HepG2 (cell line): ENCODE results near the gene ZNF302. TPM values are rescaled to one million over a fixed set of nuclear protein-coding genes. Genes with fewer than 3 reads are reported as not detected.
A peak's percentile ranks its signal among the peaks of the same experiment; 100 is the strongest.

Experiments used
- ATF1 ChIP-seq: IDR thresholded peaks from 2 replicates; pipeline ENCODE4 v1.6.1; 2016; ENCODE audit warnings: mild to moderate bottlenecking, control low read depth
- BORCS8-MEF2B ChIP-seq: sonication (generic); formaldehyde crosslinking; IDR thresholded peaks from 2 replicates; pipeline ENCODE4 v1.8.0; 2022; ENCODE audit warnings: mild to moderate bottlenecking, missing genetic modification reagents
- DMAP1 ChIP-seq: IDR thresholded peaks from 2 replicates; pipeline ENCODE4 v1.6.1; 2016
- ELF1 ChIP-seq: sonication (generic); formaldehyde crosslinking; IDR thresholded peaks from 2 replicates; pipeline ENCODE4 v1.4.0; 2020; ENCODE audit warnings: missing genetic modification reagents
- EP300 ChIP-seq, 3 experiments: sonication (generic) in 1 of 3; formaldehyde crosslinking in 1 of 3; IDR thresholded peaks; 2 replicates each; pipeline versions ENCODE4 v1.5.1 to v1.6.1; 2011 to 2020; ENCODE audit warnings: low read depth in 2 of 3, low read length in 2 of 3, borderline replicate concordance in 1 of 3, improper control_type of control experiment in 1 of 3, mild to moderate bottlenecking in 1 of 3, missing genetic modification reagents in 1 of 3, moderate library complexity in 1 of 3
- ESRRA ChIP-seq: sonication (generic); formaldehyde crosslinking; IDR thresholded peaks from 2 replicates; pipeline ENCODE4 v1.5.1; 2020; ENCODE audit warnings: mild to moderate bottlenecking, low read depth, missing genetic modification reagents
- FLYWCH1 ChIP-seq: sonication (generic); formaldehyde crosslinking; IDR thresholded peaks from 2 replicates; pipeline ENCODE4 v1.8.1; 2023; ENCODE audit warnings: mild to moderate bottlenecking, missing genetic modification reagents
- FOXA1 ChIP-seq, 2 experiments: fragments of 450-650 bp in 1 of 2; sonication (generic) in 1 of 2; formaldehyde crosslinking in 1 of 2; IDR thresholded peaks; 2 replicates each; pipeline versions ENCODE4 v1.4.0 to v1.6.1; 2016 to 2020; ENCODE audit warnings: missing genetic modification reagents in 1 of 2
- FOXJ3 ChIP-seq: sonication (generic); formaldehyde crosslinking; IDR thresholded peaks from 2 replicates; pipeline ENCODE4 v1.4.0; 2020; ENCODE audit warnings: missing genetic modification reagents, mild to moderate bottlenecking, borderline replicate concordance
- HNF4A ChIP-seq: sonication (generic); formaldehyde crosslinking; IDR thresholded peaks from 2 replicates; pipeline ENCODE4 v1.4.0; 2020; ENCODE audit warnings: missing genetic modification reagents
- KDM6A ChIP-seq: IDR thresholded peaks from 2 replicates; pipeline ENCODE4 v1.6.1; 2016; ENCODE audit warnings: low read depth
- KLF13 ChIP-seq: sonication (generic); formaldehyde crosslinking; IDR thresholded peaks from 2 replicates; pipeline ENCODE4 v1.4.0; 2020; ENCODE audit warnings: mild to moderate bottlenecking, missing genetic modification reagents
- MED1 ChIP-seq: sonication (generic); formaldehyde crosslinking; IDR thresholded peaks from 2 replicates; pipeline ENCODE4 v1.4.0; 2020; ENCODE audit warnings: missing genetic modification reagents
- MIER2 ChIP-seq: IDR thresholded peaks from 2 replicates; pipeline ENCODE4 v1.6.1; 2016; ENCODE audit warnings: missing biosample characterization, missing genetic modification reagents
- MZF1 ChIP-seq: sonication (generic); formaldehyde crosslinking; IDR thresholded peaks from 2 replicates; pipeline ENCODE4 v1.8.1; 2023; ENCODE audit warnings: mild to moderate bottlenecking, missing genetic modification reagents, borderline replicate concordance
- NFATC3 ChIP-seq: sonication (generic); formaldehyde crosslinking; IDR thresholded peaks from 2 replicates; pipeline ENCODE4 v1.5.1; 2020; ENCODE audit warnings: mild to moderate bottlenecking, missing genetic modification reagents
- PAF1 ChIP-seq: IDR thresholded peaks from 2 replicates; pipeline ENCODE4 v1.6.1; 2016; ENCODE audit warnings: missing genetic modification reagents, missing compliant biosample characterization
- POGZ ChIP-seq: sonication (generic); formaldehyde crosslinking; IDR thresholded peaks from 2 replicates; pipeline ENCODE4 v1.4.0; 2020; ENCODE audit warnings: mild to moderate bottlenecking, missing genetic modification reagents
- PPARG ChIP-seq: conservative IDR thresholded peaks from 2 replicates; pipeline ENCODE4 v1.6.1; 2016; ENCODE audit warnings: missing biosample characterization, missing genetic modification reagents
- SIX1 ChIP-seq: sonication (generic); formaldehyde crosslinking; IDR thresholded peaks from 2 replicates; pipeline ENCODE4 v1.4.0; 2020; ENCODE audit warnings: missing genetic modification reagents, borderline replicate concordance
- SP5 ChIP-seq: IDR thresholded peaks from 2 replicates; pipeline ENCODE4 v1.6.1; 2016; ENCODE audit warnings: low read depth, borderline replicate concordance
- TCF7 ChIP-seq: sonication (generic); IDR thresholded peaks from 2 replicates; pipeline ENCODE4 v1.6.1; 2016; ENCODE audit warnings: antibody characterized with exemption, low read depth
- TRIM24 ChIP-seq: sonication (generic); formaldehyde crosslinking; IDR thresholded peaks from 2 replicates; pipeline ENCODE4 v1.8.0; 2022; ENCODE audit warnings: mild to moderate bottlenecking, missing genetic modification reagents
- ZBTB20 ChIP-seq: sonication (generic); formaldehyde crosslinking; IDR thresholded peaks from 2 replicates; pipeline ENCODE4 v1.8.1; 2023; ENCODE audit warnings: missing genetic modification reagents, low read depth, mild to moderate bottlenecking, borderline replicate concordance
- ZFX ChIP-seq: sonication (generic); formaldehyde crosslinking; IDR thresholded peaks from 2 replicates; pipeline ENCODE4 v1.4.0; 2020; ENCODE audit warnings: mild to moderate bottlenecking, low read depth, missing genetic modification reagents, moderate library complexity
- ZMAT3 ChIP-seq: sonication (generic); formaldehyde crosslinking; conservative IDR thresholded peaks from 2 replicates; pipeline ENCODE4 v1.7.0; 2021; ENCODE audit warnings: missing genetic modification reagents
- ZNF329 ChIP-seq: sonication (generic); formaldehyde crosslinking; IDR thresholded peaks from 2 replicates; pipeline ENCODE4 v1.9.0; 2021; ENCODE audit warnings: low read depth, mild to moderate bottlenecking, missing genetic modification reagents
- ZNF607 ChIP-seq: sonication (generic); formaldehyde crosslinking; IDR thresholded peaks from 2 replicates; pipeline ENCODE4 v1.5.1; 2020; ENCODE audit warnings: missing genetic modification reagents, mild to moderate bottlenecking, borderline replicate concordance
- ZNF766 ChIP-seq: sonication (generic); formaldehyde crosslinking; IDR thresholded peaks from 2 replicates; pipeline ENCODE4 v1.5.0; 2020; ENCODE audit warnings: missing genetic modification reagents, borderline replicate concordance
- polyA plus RNA-seq, 8 experiments: library from polyadenylated mRNA; depleted of rRNA in 3 of 8; stranded (reverse) in 7 of 8; unstranded in 1 of 8; fragments of >200 nt; fragmentation: Illumina TruSeq in 4 of 8; extraction: Trizol in 4 of 8; gene quantifications; 2 replicates each; pipeline versions ENCODE4 v1.2.1 to v1.2.3, GENCODE V29; 2011 to 2016; ENCODE audit warnings: low read depth in 4 of 8, missing spikeins in 1 of 8, mixed read lengths in 1 of 8; ENCODE audit not compliant: insufficient read depth in 1 of 8
- total RNA-seq, 5 experiments: library from RNA; depleted of rRNA; stranded (reverse); fragments of >200 nt; fragmentation: Illumina TruSeq; extraction: Trizol; gene quantifications; 2 replicates each; pipeline ENCODE4 v1.2.3, GENCODE V29; 2016; ENCODE audit warnings: low read depth in 1 of 5
- TF ChIP-seq, protein P1 (sequence below): IDR thresholded peaks from 2 replicates; pipeline ENCODE4 v1.6.1; 2012; ENCODE audit warnings: low read depth, low read length, improper control_type of control experiment
- TF ChIP-seq, protein P2 (sequence below): sonication (generic); formaldehyde crosslinking; IDR thresholded peaks from 2 replicates; pipeline ENCODE4 v1.5.0; 2020; ENCODE audit warnings: mild to moderate bottlenecking, missing genetic modification reagents

ZNF302 gene
- total and polyA plus RNA-seq, 2 of the 13 experiments (the other 11 are each of a cell fraction or from before 2014, with no cell fraction given) = not detected

DNA sequence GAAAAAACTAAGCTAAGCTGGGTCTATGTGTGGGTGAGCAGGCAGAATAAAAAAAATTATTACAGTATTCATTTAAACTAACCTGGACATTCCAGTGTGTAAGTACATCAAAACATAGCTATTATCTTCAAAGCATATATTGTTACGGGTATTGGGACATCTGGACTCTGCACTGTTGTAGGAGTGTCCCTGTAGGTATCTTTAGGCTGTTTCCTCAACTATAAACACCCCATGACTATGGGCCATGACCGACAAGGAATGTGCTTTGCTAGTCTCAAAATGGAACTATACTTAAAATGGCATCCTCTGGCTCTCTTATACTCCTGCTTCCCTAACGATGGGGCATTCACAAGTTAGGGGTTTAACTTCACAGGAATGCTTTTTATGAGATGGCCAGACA lies 3.9 kb upstream of the ZNF302 start (continued):
- TF ChIP-seq EP300 (IDR thresholded peaks at IDR 0.05; ENCODE audit: low read depth in 2 of 2, low read length in 2 of 2) = peak in 1 of 2 experiments; percentile 84; a peak in 2 of 4 replicates
- peak; percentile 76 for TF ChIP-seq EP300 (CRISPR knock-in tag; IDR thresholded peaks at IDR 0.05; ENCODE audit: borderline replicate concordance)
- TF ChIP-seq SIX1 (CRISPR knock-in tag) = peak; percentile 93; the same call in 1 of the 2 replicates
- TF ChIP-seq FLYWCH1 (CRISPR knock-in tag) = no peak
- TF ChIP-seq MED1 (CRISPR knock-in tag) = peak; percentile 77
- no peak for TF ChIP-seq BORCS8-MEF2B (CRISPR knock-in tag)
- peak; percentile 34; the same call in 1 of the 2 replicates for TF ChIP-seq ATF1 (CRISPR knock-in tag)
- TF ChIP-seq KLF13 (CRISPR knock-in tag) = no peak
- peak; percentile 83; the same call in 1 of the 2 replicates for TF ChIP-seq ZBTB20
- TF ChIP-seq FOXA1 (IDR thresholded peaks at IDR 0.05) = no peak
- peak; percentile 50; the same call in 1 of the 2 replicates for TF ChIP-seq FOXA1 (CRISPR knock-in tag; IDR thresholded peaks at IDR 0.05)
- no peak for TF ChIP-seq ZMAT3 (CRISPR knock-in tag)
- peak; percentile 88 for TF ChIP-seq TCF7
- TF ChIP-seq, protein P1, sequence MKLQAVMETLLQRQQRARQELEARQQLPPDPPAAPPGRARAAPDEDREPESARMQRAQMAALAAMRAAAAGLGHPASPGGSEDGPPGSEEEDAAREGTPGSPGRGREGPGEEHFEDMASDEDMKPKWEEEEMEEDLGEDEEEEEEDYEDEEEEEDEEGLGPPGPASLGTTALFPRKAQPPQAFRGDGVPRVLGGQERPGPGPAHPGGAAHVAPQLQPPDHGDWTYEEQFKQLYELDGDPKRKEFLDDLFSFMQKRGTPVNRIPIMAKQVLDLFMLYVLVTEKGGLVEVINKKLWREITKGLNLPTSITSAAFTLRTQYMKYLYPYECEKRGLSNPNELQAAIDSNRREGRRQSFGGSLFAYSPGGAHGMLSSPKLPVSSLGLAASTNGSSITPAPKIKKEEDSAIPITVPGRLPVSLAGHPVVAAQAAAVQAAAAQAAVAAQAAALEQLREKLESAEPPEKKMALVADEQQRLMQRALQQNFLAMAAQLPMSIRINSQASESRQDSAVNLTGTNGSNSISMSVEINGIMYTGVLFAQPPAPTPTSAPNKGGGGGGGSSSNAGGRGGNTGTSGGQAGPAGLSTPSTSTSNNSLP = peak; percentile 80
- TF ChIP-seq NFATC3 = no peak
- no peak for TF ChIP-seq ESRRA (CRISPR knock-in tag)
- no peak for TF ChIP-seq ZNF766
- no peak for TF ChIP-seq MZF1 (CRISPR knock-in tag)
- TF ChIP-seq, protein P2, sequence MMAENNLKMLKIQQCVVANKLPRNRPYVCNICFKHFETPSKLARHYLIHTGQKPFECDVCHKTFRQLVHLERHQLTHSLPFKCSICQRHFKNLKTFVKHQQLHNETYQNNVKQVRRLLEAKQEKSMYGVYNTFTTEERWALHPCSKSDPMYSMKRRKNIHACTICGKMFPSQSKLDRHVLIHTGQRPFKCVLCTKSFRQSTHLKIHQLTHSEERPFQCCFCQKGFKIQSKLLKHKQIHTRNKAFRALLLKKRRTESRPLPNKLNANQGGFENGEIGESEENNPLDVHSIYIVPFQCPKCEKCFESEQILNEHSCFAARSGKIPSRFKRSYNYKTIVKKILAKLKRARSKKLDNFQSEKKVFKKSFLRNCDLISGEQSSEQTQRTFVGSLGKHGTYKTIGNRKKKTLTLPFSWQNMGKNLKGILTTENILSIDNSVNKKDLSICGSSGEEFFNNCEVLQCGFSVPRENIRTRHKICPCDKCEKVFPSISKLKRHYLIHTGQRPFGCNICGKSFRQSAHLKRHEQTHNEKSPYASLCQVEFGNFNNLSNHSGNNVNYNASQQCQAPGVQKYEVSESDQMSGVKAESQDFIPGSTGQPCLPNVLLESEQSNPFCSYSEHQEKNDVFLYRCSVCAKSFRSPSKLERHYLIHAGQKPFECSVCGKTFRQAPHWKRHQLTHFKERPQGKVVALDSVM = no peak
- 0 out of 2 replicates have a peak, but pooled peaks have one; percentile 19 for TF ChIP-seq ZFX
- TF ChIP-seq PPARG (CRISPR knock-in tag) = peak; percentile 35; the same call in 1 of the 2 replicates
- TF ChIP-seq TRIM24 (CRISPR knock-in tag) = no peak
- no peak for TF ChIP-seq ZNF607 (CRISPR knock-in tag)
- TF ChIP-seq HNF4A (CRISPR knock-in tag) = peak; percentile 96
- TF ChIP-seq PAF1 (CRISPR knock-in tag) = no peak
- peak; percentile 64 for TF ChIP-seq POGZ (CRISPR knock-in tag)
- no peak for TF ChIP-seq ELF1
- TF ChIP-seq DMAP1 (CRISPR knock-in tag) = 0 out of 2 replicates have a peak, but pooled peaks have one; percentile 25
- peak; percentile 91; the same call in 1 of the 2 replicates for TF ChIP-seq FOXJ3 (CRISPR knock-in tag)
- TF ChIP-seq MIER2 = 0 out of 2 replicates have a peak, but pooled peaks have one; percentile 39
- TF ChIP-seq SP5 = peak; percentile 74
- TF ChIP-seq ZNF329 (CRISPR knock-in tag) = no peak
- peak; percentile 76; the same call in 1 of the 2 replicates for TF ChIP-seq KDM6A (CRISPR knock-in tag)
